HepG2 (cell line): ENCODE results near the gene PHKG2. TPM values are rescaled to one million over a fixed set of nuclear protein-coding genes. Genes with fewer than 3 reads are reported as not detected.

Source experiments
- ATAC-seq: fragments of 200-7000 bp; cut with Tn5 transposase; 3 replicates; pipeline ENCODE4 v1.9.1; 2020; ENCODE audit warnings: mild to moderate bottlenecking, moderate library complexity
- BruUV-seq: library from RNA; stranded (reverse); fragments of 400-500 nt; replicated peaks from 2 replicates; lab custom pipeline; 2021; lab: Mats Ljungman, UMichigan
- CTCF ChIA-PET: fragments of 300-600 bp; formaldehyde crosslinking; extraction: SDS; loops from one replicate; lab custom pipeline; 2021; ENCODE audit warnings: low total read pairs, inconsistent platforms, low intra/inter-chr PET ratio; lab: Yijun Ruan, JAX
- POLR2A ChIA-PET: fragments of 350-600 bp; sonication (Branson Sonifier 250); formaldehyde crosslinking; loops from one replicate; lab custom pipeline; 2020; ENCODE audit warnings: antibody characterized with exemption, inconsistent platforms; lab: Yijun Ruan, JAX
- DNase-seq: peaks from one replicate; pipeline ENCODE4 v3.0.0-alpha.2; 2015; ENCODE audit warnings: low spot score
- FAIRE-seq: peaks from 3 replicates; lab custom pipeline; 2011; peaks lifted over from hg19 to GRCh38; lab: Jason Lieb, UNC
- H2AFZ ChIP-seq: one replicate; pipeline ENCODE4 v1.6.1; 2011; ENCODE audit warnings: low read length, inconsistent platforms
- H3K27ac ChIP-seq: fragments of 300-600 bp; 3 replicates; pipeline ENCODE4 v1.8.0; 2011; ENCODE audit warnings: mixed run types, mild to moderate bottlenecking, mixed read lengths, low read length, inconsistent platforms; ENCODE audit not compliant: insufficient read depth; ENCODE audit errors: extremely low read length
- H3K27me3 ChIP-seq, 2 experiments: fragments of 200-600 bp in 1 of 2; 2 replicates in 1 of 2; 3 replicates in 1 of 2; pipeline versions ENCODE4 v1.6.0 to v1.8.0; 2011; ENCODE audit warnings: low read length in 2 of 2, mild to moderate bottlenecking in 2 of 2, moderate library complexity in 2 of 2, inconsistent platforms in 1 of 2; ENCODE audit not compliant: insufficient read depth in 2 of 2, control insufficient read depth in 1 of 2
- H3K36me3 ChIP-seq, 2 experiments: fragments of 200-600 bp in 1 of 2; replicated peaks in 1 of 2; 2 replicates in 1 of 2; 3 replicates in 1 of 2; pipeline versions ENCODE4 v1.5.1 to v1.8.0; 2011; ENCODE audit warnings: low read length in 2 of 2, inconsistent platforms in 1 of 2; ENCODE audit not compliant: insufficient read depth in 2 of 2, control insufficient read depth in 1 of 2
- H3K4me1 ChIP-seq: 2 replicates; pipeline ENCODE4 v1.5.1; 2012; ENCODE audit warnings: low read length, inconsistent platforms; ENCODE audit not compliant: insufficient read depth
- H3K4me2 ChIP-seq: 2 replicates; pipeline ENCODE4 v1.6.0; 2011; ENCODE audit warnings: low read depth, low read length, inconsistent platforms
- H3K4me3 ChIP-seq, 3 experiments: fragments of 200-600 bp in 1 of 3; sonication (generic), shearing (Covaris generic) in 1 of 3; replicated peaks in 1 of 3; 2 replicates each; pipeline ENCODE4 v1.5.1; 2011 to 2016; ENCODE audit warnings: low read length in 3 of 3, inconsistent platforms in 2 of 3, low read depth in 2 of 3, mild to moderate bottlenecking in 2 of 3, control low read depth in 1 of 3, mixed read lengths in 1 of 3; ENCODE audit not compliant: insufficient read depth in 1 of 3
- H3K79me2 ChIP-seq: one replicate; pipeline ENCODE4 v1.6.1; 2011; ENCODE audit warnings: low read length, inconsistent platforms; ENCODE audit not compliant: insufficient read depth
- H3K9ac ChIP-seq: 2 replicates; pipeline ENCODE4 v1.6.0; 2011; ENCODE audit warnings: mild to moderate bottlenecking, low read depth, low read length, inconsistent platforms; ENCODE audit not compliant: insufficient read depth
- H3K9me3 ChIP-seq: 2 replicates; pipeline ENCODE4 v1.5.1; 2012; ENCODE audit warnings: mild to moderate bottlenecking, low read length
- H4K20me1 ChIP-seq: 2 replicates; pipeline ENCODE4 v1.6.0; 2011; ENCODE audit warnings: inconsistent platforms, mild to moderate bottlenecking, low read length, moderate library complexity; ENCODE audit not compliant: insufficient read depth
- CAMTA2 ChIP-seq: sonication (generic); formaldehyde crosslinking; IDR thresholded peaks from 2 replicates; pipeline ENCODE4 v1.4.0; 2020; ENCODE audit warnings: mild to moderate bottlenecking, missing genetic modification reagents, borderline replicate concordance
- HES4 ChIP-seq: sonication (generic); formaldehyde crosslinking; IDR thresholded peaks from 2 replicates; pipeline ENCODE4 v1.9.0; 2021; ENCODE audit warnings: mild to moderate bottlenecking, missing genetic modification reagents, borderline replicate concordance
- MZF1 ChIP-seq: sonication (generic); formaldehyde crosslinking; IDR thresholded peaks from 2 replicates; pipeline ENCODE4 v1.8.1; 2023; ENCODE audit warnings: mild to moderate bottlenecking, missing genetic modification reagents, borderline replicate concordance
- NFKB2 ChIP-seq: sonication (generic); formaldehyde crosslinking; IDR thresholded peaks from 2 replicates; pipeline ENCODE4 v1.4.0; 2020; ENCODE audit warnings: missing genetic modification reagents, borderline replicate concordance
- NR2F1 ChIP-seq, 2 experiments: fragments of 450-650 bp in 1 of 2; formaldehyde crosslinking in 1 of 2; IDR thresholded peaks; 2 replicates each; pipeline versions ENCODE4 v1.5.0 to v1.6.1; 2016 to 2020; ENCODE audit warnings: mild to moderate bottlenecking in 1 of 2, missing compliant biosample characterization in 1 of 2, missing genetic modification reagents in 1 of 2, moderate library complexity in 1 of 2
- ZFYVE20 ChIP-seq: sonication (generic); formaldehyde crosslinking; IDR thresholded peaks from 2 replicates; pipeline ENCODE4 v1.8.0; 2023; ENCODE audit warnings: low read depth, mild to moderate bottlenecking, moderate library complexity, missing genetic modification reagents, borderline replicate concordance
- ZNF235 ChIP-seq: sonication (generic); formaldehyde crosslinking; IDR thresholded peaks from 2 replicates; pipeline ENCODE4 v1.8.1; 2023; ENCODE audit warnings: mild to moderate bottlenecking, missing genetic modification reagents, borderline replicate concordance
- WGBS: methylation state at CpG from one replicate; pipeline ENCODE4 v1.1.6; 2017; ENCODE audit warnings: low lambda C conversion rate; 5-methylcytosine and 5-hydroxymethylcytosine counted together
- in situ Hi-C: cut with HindIII; loops from 2 replicates; pipeline ENCODE4 v1.10.0; 2017; ENCODE audit warnings: low pct_unique_long_range_greater_than_20kb; ENCODE audit not compliant: extremely low pct_ligation_motif_present
- intact Hi-C: fragments of 100-400 bp; cut with micrococcal nuclease; formaldehyde crosslinking; loops from one replicate; pipeline ENCODE4 v1.10.0; 2022; ENCODE audit not compliant: unreplicated experiment
- polyA plus RNA-seq, 8 experiments: library from polyadenylated mRNA; depleted of rRNA in 3 of 8; stranded (reverse) in 7 of 8; unstranded in 1 of 8; fragments of >200 nt; fragmentation: Illumina TruSeq in 4 of 8; extraction: Trizol in 4 of 8; gene quantifications; 2 replicates each; pipeline versions ENCODE4 v1.2.1 to v1.2.3, GENCODE V29; 2011 to 2016; ENCODE audit warnings: low read depth in 4 of 8, missing spikeins in 1 of 8, mixed read lengths in 1 of 8; ENCODE audit not compliant: insufficient read depth in 1 of 8
- total RNA-seq, 5 experiments: library from RNA; depleted of rRNA; stranded (reverse); fragments of >200 nt; fragmentation: Illumina TruSeq; extraction: Trizol; gene quantifications; 2 replicates each; pipeline ENCODE4 v1.2.3, GENCODE V29; 2016; ENCODE audit warnings: low read depth in 1 of 5
- TF ChIP-seq, protein P1 (sequence below): sonication (generic); formaldehyde crosslinking; IDR thresholded peaks from 2 replicates; pipeline ENCODE4 v1.4.0; 2020; ENCODE audit warnings: missing genetic modification reagents, borderline replicate concordance

The PHKG2 gene
- total and polyA plus RNA-seq, 2 of the 13 experiments (the other 11 are each of a cell fraction or from before 2014, with no cell fraction given), result 37.4 to 42.1 TPM

DNA sequence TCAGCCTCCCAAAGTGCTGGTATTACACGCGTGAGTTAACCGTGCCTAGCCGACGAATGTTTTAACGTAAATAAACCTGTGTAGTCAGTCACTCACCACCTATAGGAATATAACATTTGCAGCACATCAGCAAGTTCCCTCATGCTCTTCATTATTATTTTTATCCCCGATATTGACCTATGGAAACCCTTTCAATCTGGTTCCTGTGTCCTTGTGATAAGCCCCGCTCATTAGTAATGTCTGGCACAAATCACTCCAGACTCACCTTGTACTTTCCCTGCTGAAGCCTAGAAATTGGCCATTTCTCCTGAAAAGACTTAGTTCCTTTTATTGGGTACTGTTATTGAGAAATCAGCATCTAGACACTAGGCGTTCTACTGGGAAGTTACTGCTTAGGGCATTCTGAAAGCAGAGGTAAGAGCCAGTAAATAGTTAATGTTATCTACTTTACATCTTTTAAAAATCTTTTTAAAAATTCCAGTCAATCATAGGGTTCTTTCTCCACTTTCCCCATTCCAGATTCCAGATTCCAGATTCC, 1.5 kb upstream of the PHKG2 start:
- no peak overlapping the region for H3K4me3 ChIP-seq
- H3K4me1 ChIP-seq, result peaks cover 51% of the 10 kb centered on the region
- TF ChIP-seq MZF1 (no peak), NFKB2 (CRISPR knock-in tag) (no peak)
- no peak overlapping the region for H2AFZ ChIP-seq
- ChIA-PET CTCF (no interaction called here), POLR2A (interaction anchor here (1.8 to 2.6 kb wide), 8 partner anchors 14 to 376 kb away, joined by 5 to 24 read pairs (median 12); partner anchors contain the start of gene TBC1D10B)
- no peak overlapping the region for H3K9ac ChIP-seq
- H3K9me3 ChIP-seq, result no peaks in the 10 kb centered on the region
- H3K27ac ChIP-seq, result peak overlapping the region; percentile 77
- H3K4me2 ChIP-seq, result no peak overlapping the region
- intact Hi-C loops, result loop anchor here (5.0 to 10.0 kb wide), 3 partner anchors 49 to 679 kb away; partner anchors contain the start of genes ALDOA and SRCAP
- DNase-seq (no peak), FAIRE-seq (no peak), ATAC-seq (no peak)
- 98% methylated on average over 9 of the region's 9 CpGs for WGBS
- H3K36me3 ChIP-seq, result peaks cover 6 to 15% of the 10 kb centered on the region in 2 experiments
- no TSS peak for BruUV-seq
- no peaks in the 10 kb centered on the region for H4K20me1 ChIP-seq
- peaks cover 16% of the 10 kb centered on the region for H3K79me2 ChIP-seq
- in situ Hi-C loops, result no loop called here
- H3K27me3 ChIP-seq, result no peaks in the 10 kb centered on the region

DNA sequence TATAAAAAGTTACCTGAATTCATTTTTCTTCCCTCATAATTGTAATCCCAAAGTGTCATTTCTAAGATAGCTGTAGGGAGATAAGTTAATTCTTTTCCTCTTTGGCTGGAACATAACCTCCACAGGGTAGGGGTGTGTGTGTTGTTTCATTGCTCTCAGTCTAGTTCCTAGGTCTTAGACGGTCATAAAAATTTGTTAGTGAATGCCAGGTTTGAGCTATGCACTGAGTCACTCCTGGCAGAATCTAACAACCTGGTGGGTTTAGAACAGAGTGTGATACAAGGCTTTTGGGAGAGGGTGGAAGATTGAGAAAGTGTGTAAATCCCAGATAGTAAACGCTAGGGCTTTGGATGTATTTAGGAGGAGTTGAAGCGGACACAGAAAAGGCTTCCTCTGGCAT, 894 bp upstream of the PHKG2 start:
- ChIA-PET POLR2A (interaction anchor here (0.6 to 2.6 kb wide), 42 partner anchors 10 to 1068 kb away, joined by 3 to 35 read pairs (median 5); partner anchors contain the start of genes CFAP119, CTF1, FBRS and FBXL19), CTCF (no interaction called here)
- DNase-seq (no peak), FAIRE-seq (peak; percentile 21), ATAC-seq (no peak)
- Histone ChIP-seq H3K27ac (peak overlapping the region; percentile 77), H2AFZ (no peak overlapping the region), H3K4me1 (peaks cover 51% of the 10 kb centered on the region), H3K9ac (peak overlapping the region; percentile 79), H3K4me2 (peak overlapping the region; percentile 81), H3K4me3 (peak overlapping the region in 1 of 3 experiments; percentile 89; a peak in 2 of 6 replicates), H3K79me2 (peaks cover 16% of the 10 kb centered on the region), H3K36me3 (peaks cover 8 to 15% of the 10 kb centered on the region in 2 experiments), H3K9me3 (no peaks in the 10 kb centered on the region), H3K27me3 (no peaks in the 10 kb centered on the region), H4K20me1 (no peaks in the 10 kb centered on the region)
- 73% methylated on average over 3 of the region's 3 CpGs for WGBS
- intact Hi-C loops (loop anchor here (5.0 to 10.0 kb wide), 3 partner anchors 50 to 680 kb away; partner anchors contain the start of genes ALDOA and SRCAP), in situ Hi-C loops (no loop called here)
- no TSS peak for BruUV-seq
- TF ChIP-seq ZNF235 (CRISPR knock-in tag) (0 out of 2 replicates have a peak, but pooled peaks have one; percentile 2), ZFYVE20 (no peak), NR2F1 (CRISPR knock-in tag; IDR thresholded peaks at IDR 0.05) (no peak), HES4 (CRISPR knock-in tag) (no peak), CAMTA2 (CRISPR knock-in tag) (0 out of 2 replicates have a peak, but pooled peaks have one; percentile 9)
- TF ChIP-seq, protein P1, sequence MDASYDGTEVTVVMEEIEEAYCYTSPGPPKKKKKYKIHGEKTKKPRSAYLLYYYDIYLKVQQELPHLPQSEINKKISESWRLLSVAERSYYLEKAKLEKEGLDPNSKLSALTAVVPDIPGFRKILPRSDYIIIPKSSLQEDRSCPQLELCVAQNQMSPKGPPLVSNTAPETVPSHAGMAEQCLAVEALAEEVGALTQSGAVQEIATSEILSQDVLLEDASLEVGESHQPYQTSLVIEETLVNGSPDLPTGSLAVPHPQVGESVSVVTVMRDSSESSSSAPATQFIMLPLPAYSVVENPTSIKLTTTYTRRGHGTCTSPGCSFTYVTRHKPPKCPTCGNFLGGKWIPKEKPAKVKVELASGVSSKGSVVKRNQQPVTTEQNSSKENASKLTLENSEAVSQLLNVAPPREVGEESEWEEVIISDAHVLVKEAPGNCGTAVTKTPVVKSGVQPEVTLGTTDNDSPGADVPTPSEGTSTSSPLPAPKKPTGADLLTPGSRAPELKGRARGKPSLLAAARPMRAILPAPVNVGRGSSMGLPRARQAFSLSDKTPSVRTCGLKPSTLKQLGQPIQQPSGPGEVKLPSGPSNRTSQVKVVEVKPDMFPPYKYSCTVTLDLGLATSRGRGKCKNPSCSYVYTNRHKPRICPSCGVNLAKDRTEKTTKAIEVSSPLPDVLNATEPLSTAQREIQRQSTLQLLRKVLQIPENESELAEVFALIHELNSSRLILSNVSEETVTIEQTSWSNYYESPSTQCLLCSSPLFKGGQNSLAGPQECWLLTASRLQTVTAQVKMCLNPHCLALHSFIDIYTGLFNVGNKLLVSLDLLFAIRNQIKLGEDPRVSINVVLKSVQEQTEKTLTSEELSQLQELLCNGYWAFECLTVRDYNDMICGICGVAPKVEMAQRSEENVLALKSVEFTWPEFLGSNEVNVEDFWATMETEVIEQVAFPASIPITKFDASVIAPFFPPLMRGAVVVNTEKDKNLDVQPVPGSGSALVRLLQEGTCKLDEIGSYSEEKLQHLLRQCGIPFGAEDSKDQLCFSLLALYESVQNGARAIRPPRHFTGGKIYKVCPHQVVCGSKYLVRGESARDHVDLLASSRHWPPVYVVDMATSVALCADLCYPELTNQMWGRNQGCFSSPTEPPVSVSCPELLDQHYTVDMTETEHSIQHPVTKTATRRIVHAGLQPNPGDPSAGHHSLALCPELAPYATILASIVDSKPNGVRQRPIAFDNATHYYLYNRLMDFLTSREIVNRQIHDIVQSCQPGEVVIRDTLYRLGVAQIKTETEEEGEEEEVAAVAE (CRISPR knock-in tag), result no peak
